ENCODE measurements around the gene C1orf167. TPM values are rescaled to one million over a fixed set of nuclear protein-coding genes. Genes with fewer than 3 reads are reported as not detected.

Gene C1orf167
- total RNA-seq, 1 donor from 2014 or later, result 0.18 TPM

DNA sequence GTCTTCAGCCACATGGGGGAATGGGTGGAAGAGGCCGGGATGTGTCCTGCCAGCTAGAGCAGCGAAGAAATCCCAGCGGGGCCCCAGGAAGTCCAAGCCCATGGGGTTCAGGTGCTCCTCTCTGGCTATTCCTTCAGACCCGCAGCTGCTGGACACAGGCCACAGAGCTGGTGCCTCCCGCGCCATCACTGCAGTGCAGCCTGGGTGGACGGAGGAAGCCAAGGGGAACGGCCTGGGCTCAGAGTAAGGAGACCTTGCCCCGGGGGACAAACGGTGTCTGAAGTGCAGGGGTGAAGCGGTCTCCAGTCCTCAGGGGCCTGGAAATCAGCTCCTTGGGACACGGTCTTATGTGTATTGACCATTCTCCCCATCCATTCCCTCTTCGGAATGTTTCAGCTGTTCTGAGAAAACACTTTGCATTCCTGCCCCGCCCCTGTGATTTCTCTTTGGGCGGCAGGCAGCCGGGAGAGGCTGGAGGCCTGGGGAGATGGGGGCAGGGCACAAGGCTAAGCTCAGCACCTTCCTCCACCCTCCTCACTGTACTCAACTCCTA, 25.3 kb downstream of the C1orf167 start:
- peaks cover 27% of the 10 kb centered on the region for H3K4me1 Mint-ChIP-seq
- H3K36me3 Mint-ChIP-seq, result peaks cover 8% of the 10 kb centered on the region
- H3K27ac Mint-ChIP-seq, result peak overlapping the region; percentile 56
- H3K4me3 Mint-ChIP-seq, result no peak overlapping the region
- DNase-seq (ENCODE audit: low spot score in 2 of 2, unreplicated experiment in 2 of 2), result peak in 1 of 2 experiments; percentile 61
- no peaks in the 10 kb centered on the region for H3K27me3 Mint-ChIP-seq (ENCODE audit: low read depth)
- TF ChIP-seq, protein P1, sequence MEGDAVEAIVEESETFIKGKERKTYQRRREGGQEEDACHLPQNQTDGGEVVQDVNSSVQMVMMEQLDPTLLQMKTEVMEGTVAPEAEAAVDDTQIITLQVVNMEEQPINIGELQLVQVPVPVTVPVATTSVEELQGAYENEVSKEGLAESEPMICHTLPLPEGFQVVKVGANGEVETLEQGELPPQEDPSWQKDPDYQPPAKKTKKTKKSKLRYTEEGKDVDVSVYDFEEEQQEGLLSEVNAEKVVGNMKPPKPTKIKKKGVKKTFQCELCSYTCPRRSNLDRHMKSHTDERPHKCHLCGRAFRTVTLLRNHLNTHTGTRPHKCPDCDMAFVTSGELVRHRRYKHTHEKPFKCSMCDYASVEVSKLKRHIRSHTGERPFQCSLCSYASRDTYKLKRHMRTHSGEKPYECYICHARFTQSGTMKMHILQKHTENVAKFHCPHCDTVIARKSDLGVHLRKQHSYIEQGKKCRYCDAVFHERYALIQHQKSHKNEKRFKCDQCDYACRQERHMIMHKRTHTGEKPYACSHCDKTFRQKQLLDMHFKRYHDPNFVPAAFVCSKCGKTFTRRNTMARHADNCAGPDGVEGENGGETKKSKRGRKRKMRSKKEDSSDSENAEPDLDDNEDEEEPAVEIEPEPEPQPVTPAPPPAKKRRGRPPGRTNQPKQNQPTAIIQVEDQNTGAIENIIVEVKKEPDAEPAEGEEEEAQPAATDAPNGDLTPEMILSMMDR (IDR thresholded peaks at IDR 0.05; ENCODE audit: unreplicated experiment), result no peak
- no peaks in the 10 kb centered on the region for H3K9me3 Mint-ChIP-seq

DNA sequence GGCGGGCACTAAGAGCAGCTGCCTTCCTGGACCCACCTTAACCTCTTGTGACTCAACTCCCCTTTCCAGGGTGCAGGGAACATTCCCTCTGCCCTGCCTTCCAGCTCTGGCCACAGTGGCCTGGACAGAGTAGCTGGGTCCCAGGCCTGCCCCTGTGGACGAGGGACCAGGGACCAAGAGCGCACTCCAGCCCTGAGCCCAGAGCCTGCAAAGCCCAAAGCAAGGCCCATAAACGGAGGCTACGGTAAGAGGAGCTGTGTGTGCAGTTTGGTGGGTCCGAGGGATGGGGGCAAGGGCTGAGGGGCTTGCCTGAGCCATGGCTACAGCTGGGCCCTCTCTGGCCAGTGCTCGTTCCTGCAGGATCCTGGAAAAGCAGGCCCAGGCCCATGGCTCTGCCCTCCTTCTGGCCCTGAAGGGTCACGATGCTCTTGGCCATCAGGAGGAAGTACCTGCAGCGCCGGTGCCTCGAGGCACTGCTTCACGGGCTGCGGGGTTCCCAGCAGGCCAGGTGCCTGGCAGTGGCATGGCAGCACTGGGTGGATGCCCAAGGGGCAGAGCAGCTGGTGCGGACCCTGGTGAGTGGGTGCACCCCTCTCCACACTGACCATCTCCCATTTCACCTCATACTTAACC, 25.9 kb downstream of the C1orf167 start:
- no peak overlapping the region for H3K4me3 Mint-ChIP-seq
- TF ChIP-seq, protein P1 (IDR thresholded peaks at IDR 0.05; ENCODE audit: unreplicated experiment), result no peak
- no peaks in the 10 kb centered on the region for H3K9me3 Mint-ChIP-seq
- peaks cover 12% of the 10 kb centered on the region for H3K36me3 Mint-ChIP-seq
- DNase-seq (ENCODE audit: low spot score in 2 of 2, unreplicated experiment in 2 of 2), result no peak
- no peak overlapping the region for H3K27ac Mint-ChIP-seq
- no peaks in the 10 kb centered on the region for H3K27me3 Mint-ChIP-seq (ENCODE audit: low read depth)
- peaks cover 32% of the 10 kb centered on the region for H3K4me1 Mint-ChIP-seq

DNA sequence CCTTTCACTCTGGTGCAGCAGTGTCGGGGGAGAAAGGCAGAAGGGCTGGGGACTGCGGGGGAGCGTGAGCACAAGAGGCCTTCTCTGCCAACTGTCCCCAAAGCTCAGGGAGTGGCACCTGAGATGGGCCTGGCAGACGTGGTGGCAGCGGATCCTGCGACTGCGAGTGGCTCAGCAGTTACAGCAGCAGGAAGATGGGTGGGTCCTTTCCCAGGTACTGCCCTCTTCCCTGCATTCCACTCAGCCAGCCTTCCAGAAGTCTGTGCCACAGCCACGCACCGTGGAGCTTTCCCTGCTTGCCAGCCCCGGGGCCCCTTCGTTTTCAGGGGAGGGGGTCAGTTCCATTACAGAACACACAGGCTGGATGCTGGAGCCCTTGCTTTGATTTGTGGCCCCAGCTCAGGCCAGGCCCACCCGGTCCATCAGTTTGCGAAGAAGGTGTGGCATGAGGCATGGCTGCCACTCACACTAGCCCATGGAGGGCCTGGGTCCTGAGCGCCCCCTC, 26.6 kb downstream of the C1orf167 start:
- peaks cover 12% of the 10 kb centered on the region for H3K36me3 Mint-ChIP-seq
- DNase-seq (ENCODE audit: low spot score in 2 of 2, unreplicated experiment in 2 of 2), result no peak
- H3K27me3 Mint-ChIP-seq (ENCODE audit: low read depth), result no peaks in the 10 kb centered on the region
- H3K4me1 Mint-ChIP-seq, result peaks cover 32% of the 10 kb centered on the region
- no peaks in the 10 kb centered on the region for H3K9me3 Mint-ChIP-seq
- TF ChIP-seq, protein P1 (IDR thresholded peaks at IDR 0.05; ENCODE audit: unreplicated experiment), result no peak
- H3K27ac Mint-ChIP-seq, result no peak overlapping the region
- no peak overlapping the region for H3K4me3 Mint-ChIP-seq

DNA sequence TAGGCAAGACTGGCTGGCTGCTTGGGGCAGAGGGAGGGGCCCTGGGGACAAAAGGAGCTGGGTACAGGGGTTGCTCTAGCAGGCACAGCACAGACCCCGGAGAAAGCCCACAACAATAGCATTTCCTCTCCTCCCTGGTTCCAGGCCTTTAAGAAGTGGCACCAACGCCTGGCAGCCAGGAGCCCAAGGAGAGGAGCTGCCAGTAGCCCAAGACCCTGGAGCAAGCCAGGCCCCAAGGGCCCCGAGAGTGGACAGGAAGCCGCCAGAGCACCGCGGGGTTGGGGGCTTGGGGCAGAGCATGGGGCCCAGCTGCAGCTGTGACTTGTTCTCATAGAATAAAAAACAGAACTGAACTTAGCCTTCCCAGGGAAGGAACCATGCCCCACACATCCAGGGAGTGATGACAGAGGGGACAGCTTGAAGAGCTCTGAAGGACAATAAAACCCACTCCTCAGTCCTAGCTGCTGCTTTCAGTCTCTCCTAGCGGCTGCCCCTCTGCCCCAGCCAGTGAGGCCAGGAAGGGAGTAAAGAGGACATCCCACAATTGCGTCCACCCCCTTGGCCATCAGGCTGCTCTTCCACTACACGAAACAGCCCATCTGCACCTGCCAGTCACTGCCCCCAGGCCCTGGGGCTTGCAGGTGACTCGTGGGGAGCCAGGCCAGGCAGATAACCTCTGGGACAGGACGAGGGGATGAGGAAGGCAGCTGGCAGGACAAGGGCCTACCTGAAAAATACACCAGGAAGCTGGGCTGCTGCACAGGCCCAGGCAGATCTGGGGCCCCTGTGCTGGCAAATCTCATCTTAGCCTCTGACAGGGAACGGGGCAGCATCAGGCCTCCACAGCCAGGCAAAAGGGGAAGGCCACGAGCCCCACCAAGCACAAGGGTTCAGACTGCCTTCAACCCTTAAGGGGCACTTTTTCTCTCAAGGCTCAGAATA, 27.4 kb downstream of the C1orf167 start:
- no peak for DNase-seq (ENCODE audit: low spot score in 2 of 2, unreplicated experiment in 2 of 2)

More for the DNA sequence above, 27.4 kb downstream of the C1orf167 start:
- TF ChIP-seq, protein P1 (IDR thresholded peaks at IDR 0.05; ENCODE audit: unreplicated experiment), result no peak
- Mint-ChIP-seq H3K36me3 (peaks cover 13% of the 10 kb centered on the region), H3K27ac (no peak overlapping the region), H3K4me1 (peaks cover 32% of the 10 kb centered on the region), H3K27me3 (ENCODE audit: low read depth) (no peaks in the 10 kb centered on the region), H3K4me3 (no peak overlapping the region), H3K9me3 (no peaks in the 10 kb centered on the region)

Measured in mesothelial cell of epicardium (in vitro differentiated cells).